NCI-H748 treated with DMSO at 0.1 percent for 48 hours (cell line): ENCODE data around the gene PCSK7.
"Not testable (repeated sequence)": the region's sequence is repeated elsewhere in the genome, so short reads cannot be mapped to it uniquely, and the experiment has no call there.

Source experiments
- DNase-seq: peaks from one replicate; lab custom pipeline; 2025; lab: John Stamatoyannopoulos, UW

PCSK7 gene

GRCh38 chr11:117197516-117198456, 34.1 kb downstream of the PCSK7 start:
- no peak for DNase-seq

GRCh38 chr11:117197006-117197405, 34.9 kb downstream of the PCSK7 start:
- no peak for DNase-seq

DNA sequence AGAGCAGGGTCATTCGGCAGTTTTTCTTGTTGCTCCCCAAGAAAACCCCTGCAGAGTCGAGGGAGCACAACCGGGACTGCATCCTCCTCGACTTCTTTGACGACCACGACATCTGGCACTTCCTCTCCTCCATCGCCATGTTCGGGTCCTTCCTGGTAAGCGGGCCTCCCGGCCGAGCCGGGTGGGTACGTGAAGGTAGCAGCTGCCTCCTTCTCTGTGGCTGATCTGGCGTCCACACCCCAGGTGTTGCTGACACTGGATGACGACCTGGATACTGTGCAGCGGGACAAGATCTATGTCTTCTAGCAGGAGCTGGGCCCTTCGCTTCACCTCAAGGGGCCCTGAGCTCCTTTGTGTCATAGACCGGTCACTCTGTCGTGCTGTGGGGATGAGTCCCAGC, 36.1 kb downstream of the PCSK7 start:
- DNase-seq = no peak

DNA sequence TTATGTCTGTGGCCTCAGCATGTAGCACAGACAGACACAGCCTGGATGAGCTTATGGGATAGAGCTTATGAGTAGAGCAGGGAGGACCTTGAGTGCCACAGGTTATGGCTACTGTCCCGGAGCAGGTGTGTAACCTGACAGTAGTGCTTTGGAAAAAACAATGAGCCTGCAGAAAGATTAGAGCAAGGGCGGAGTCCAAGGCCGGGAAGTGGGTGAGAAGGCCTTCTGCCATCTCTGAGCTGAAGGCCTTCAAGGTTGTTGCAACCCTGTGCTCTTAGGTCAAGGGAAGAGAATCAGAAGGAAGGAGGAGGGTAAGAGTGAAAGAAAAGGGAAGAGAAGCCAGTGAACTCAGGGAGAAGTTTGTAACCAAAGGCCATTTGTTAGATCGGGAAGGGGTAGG, 36.6 kb downstream of the PCSK7 start:
- no peak for DNase-seq

- no peak for DNase-seq
Measured at GRCh38 chr11:117194267-117194666, 37.6 kb downstream of the PCSK7 start.

DNA sequence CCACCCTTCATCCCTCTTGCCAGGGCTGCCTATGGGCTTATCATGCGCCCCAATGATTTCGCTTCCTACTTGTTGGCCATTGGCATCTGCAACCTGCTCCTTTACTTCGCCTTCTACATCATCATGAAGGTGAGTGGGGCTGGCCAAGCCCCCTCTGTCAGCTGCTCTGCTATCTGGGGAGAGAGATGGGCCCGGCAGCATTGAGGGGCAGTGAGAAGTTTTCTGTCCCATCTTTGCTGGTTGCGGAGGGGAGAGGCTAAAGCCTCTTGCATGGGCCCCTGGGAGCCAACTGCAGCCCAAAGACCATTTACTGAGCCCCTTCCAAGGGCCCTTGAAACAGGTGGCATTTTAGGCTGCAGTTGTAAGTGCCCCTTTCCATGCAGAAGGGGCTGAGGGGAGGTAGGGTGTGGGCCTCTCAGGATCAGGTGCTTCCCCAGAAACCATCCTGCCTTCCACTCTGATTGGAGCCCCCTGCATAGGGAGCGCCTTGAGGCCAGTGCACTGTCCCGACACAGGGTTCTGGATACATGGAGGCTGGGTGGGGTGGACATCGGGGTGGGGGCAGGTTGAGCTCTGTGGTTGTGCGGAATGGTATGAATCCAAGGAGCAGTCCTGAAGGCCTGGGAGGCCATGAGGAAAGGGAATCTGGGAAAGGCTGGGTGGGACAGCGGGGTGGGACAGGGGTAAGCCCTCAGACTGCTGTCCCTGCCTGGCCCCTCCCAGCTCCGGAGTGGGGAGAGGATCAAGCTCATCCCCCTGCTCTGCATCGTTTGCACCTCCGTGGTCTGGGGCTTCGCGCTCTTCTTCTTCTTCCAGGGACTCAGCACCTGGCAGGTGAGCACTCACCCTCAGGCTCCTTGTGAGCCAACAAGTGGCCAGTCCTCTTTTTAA, 38.5 kb downstream of the PCSK7 start:
- no peak for DNase-seq

DNA sequence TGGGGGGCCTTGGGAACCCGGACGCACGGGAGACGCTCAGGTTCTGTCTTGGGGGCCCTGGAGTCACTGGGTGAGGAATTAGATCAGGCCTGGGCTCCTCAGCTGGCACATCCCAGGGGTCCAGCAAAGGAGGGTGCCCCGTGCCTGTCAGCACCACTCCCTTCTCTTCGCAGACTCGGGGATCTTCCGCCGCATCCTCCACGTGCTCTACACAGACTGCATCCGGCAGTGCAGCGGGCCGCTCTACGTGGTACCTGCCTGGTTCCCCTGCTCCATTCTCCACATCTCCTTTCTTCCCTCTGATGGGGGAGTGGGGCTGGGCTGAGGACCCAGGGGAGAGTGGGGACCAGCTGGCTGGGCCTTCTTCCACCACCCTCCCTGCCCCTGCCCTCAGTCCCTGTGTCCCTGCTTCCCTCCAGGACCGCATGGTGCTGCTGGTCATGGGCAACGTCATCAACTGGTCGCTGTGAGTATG, 39.4 kb downstream of the PCSK7 start:
- no peak for DNase-seq

DNA sequence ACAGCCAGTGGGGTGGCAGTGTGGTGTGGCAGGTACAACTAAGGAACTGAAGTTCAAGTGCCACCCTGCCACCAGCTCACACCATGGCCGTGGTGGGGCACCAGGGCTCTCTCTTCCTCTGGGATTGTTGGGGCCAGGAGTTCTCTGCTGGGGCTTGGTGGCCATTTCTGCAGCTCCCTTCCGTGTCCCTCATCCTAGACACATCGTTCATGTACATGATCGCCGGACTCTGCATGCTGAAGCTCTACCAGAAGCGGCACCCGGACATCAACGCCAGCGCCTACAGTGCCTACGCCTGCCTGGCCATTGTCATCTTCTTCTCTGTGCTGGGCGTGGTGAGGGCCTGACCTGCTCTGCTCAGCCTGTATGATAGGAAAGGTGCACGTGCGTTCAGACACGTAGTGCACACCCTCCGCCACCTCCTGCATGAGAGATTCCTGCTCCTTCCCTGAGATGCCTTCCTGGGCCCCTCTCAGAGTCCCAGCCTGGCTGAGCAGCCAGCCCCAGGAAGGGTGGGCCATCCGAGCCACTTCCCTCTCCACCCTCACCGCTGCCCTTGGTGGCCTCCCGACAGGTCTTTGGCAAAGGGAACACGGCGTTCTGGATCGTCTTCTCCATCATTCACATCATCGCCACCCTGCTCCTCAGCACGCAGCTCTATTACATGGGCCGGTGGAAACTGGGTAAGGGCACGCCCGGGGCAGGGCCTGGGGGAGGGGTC, 40.0 kb downstream of the PCSK7 start:
- DNase-seq = no peak

DNA sequence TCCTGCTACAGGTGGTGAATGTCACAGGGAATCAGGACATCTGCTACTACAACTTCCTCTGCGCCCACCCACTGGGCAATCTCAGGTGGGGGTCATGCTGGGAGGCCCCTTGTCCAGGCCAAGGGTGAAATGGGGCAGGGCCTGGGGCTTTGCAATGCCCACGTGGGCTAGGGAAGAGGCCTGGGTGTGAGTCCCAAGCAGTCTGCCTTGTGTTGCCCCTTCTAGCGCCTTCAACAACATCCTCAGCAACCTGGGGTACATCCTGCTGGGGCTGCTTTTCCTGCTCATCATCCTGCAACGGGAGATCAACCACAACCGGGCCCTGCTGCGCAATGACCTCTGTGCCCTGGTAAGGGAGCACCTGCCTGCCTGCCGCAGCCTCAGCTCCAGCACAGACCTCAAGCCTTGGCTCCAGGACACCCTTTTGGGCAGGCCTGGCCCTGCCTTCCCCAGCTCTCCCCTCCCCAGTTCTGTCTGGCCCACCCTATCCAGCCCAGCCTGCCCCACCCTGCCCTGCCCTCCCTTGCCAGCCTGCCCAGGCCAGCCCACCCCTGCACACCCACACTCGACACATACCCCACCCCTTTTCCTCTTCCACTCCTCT, 41.8 kb downstream of the PCSK7 start:
- no peak for DNase-seq

DNA sequence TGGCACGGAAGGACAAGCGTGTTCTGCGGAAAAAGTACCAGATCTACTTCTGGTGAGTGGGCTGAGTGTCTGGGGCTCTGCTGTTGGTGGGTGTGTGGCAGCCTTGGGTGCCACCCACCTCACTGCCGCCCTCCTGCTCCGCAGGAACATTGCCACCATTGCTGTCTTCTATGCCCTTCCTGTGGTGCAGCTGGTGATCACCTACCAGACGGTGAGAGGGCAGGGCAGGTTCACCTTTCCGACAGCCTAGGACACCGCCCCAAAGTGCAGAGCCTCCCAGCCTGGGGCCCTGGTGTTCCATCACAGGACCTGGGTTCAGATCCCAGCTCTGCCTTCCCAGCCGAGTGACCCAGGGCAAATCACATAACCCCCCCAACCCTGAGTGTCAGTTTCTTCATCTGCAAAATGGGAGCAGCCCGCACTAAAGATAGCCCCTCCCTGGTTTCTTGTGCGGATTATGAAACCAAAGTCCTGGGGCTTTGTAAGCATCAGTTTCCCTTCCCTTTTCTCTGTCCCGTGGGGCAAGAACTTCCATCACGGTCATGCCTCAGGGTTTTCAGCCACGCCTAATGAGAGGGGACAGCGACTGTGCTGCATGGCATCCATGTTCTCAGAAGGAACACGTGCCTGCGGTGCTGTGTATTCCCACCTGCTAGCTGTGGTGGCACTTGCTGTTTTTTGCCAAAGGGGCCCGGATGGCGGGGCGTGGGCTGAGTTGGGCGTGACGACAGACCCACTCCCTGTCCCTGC, 42.5 kb downstream of the PCSK7 start:
- DNase-seq = no peak

DNA sequence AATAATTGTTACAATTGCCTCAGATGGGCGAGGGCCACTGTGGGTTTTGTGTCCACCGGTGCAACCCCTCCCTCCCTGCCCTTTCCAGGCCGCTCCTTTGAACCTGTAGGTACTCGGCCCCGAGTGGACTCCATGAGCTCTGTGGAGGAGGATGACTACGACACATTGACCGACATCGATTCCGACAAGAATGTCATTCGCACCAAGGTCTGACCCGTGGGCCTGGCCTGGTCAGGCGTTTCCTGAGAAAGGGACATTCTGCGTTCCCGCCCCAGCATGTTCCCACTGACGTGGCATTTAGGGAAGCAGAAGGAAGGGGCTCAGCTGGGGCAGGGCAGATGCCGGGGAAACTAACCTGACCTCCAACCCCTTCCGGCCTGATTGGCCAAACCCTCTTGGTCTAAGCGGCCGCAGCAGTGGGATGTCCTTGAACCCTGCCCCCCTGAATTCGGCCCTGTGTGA, 43.2 kb downstream of the PCSK7 start:
- DNase-seq = no peak

- no peak for DNase-seq
Measured at GRCh38 chr11:117187799-117188481, 43.9 kb downstream of the PCSK7 start.

GRCh38 chr11:117187428-117187798, 44.5 kb downstream of the PCSK7 start:
- no peak for DNase-seq

GRCh38 chr11:117187007-117187406, 44.9 kb downstream of the PCSK7 start:
- no peak for DNase-seq

DNA sequence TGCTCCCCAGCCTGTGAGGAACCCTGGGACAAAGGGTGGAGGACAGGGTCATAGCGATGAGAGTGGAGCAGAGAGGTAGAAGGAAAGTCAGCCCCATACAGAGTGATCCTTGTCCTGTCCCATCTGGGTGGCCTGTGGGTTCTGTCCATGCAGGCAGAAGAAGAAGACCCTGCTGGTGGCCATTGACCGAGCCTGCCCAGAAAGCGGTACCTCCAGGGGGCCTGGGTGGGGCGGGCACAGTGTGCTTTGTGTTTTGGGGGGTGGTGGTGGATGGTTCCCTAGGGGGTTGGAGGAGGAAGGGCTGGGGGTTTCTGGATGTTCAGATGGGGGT, 45.5 kb downstream of the PCSK7 start:
- no peak for DNase-seq

DNA sequence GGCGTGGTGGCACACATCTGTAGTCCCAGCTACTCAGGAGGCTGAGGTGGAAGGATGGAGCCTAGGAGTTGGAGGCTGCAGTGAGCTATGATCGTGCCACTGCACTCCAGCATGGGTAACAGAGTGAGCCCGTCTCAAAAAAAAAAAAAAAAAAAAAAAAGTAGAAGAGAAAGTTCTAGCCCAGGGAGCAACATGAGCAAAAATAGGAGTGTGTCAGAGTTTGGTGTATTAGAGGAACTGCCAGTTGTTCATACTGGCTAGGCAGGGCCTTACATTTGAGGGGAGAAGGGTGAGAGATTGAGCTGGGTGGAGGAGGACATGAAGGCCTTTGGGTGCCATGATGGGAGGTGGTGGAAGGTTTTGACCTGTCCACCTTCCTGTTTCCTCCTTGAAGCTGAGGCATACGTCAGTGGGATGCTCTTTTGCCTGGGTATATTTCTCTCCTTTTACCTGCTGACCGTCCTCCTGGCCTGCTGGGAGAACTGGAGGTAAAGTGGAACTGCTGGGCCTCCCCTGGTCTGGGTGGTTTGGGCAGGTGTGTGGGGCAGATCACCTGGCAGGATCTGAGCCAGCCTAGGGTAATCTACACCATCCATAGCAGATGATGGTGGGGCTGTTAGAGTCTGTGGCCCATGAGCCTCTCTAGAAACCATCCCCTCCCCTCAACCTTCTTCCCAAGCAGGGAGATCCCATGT, 46.0 kb downstream of the PCSK7 start:
- no peak for DNase-seq

GRCh38 chr11:117183724-117184349, 48.0 kb downstream of the PCSK7 start:
- DNase-seq = no peak

DNA sequence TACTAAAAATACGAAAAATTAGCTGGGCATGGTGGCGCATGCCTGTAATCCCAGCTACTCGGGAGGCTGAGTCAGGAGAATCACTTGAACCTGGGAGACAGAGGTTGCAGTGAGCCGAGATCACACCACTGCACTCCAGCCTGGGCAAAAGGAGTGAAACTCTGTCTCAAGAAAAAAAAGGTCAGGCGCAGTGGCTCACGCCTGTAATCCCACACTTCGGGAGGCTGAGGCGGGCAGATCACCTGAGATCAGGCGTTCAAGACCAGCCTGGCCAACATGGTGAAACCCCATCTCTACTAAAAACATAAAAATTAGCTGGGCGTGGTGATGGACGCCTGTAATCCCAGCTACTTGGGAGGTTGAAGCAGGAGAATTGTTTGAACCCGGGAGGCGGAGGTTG, 48.7 kb downstream of the PCSK7 start:
- not testable (repeated sequence) for DNase-seq

GRCh38 chr11:117182551-117182935, 49.3 kb downstream of the PCSK7 start:
- DNase-seq = no peak
